ENCODE measurements around the gene C17orf78. TPM values are rescaled to one million over a fixed set of nuclear protein-coding genes. Genes with fewer than 3 reads are reported as not detected.

Gene C17orf78
- total and polyA plus RNA-seq, 2 of the 13 experiments (the other 11 are each of a cell fraction or from before 2014, with no cell fraction given): not detected

DNA sequence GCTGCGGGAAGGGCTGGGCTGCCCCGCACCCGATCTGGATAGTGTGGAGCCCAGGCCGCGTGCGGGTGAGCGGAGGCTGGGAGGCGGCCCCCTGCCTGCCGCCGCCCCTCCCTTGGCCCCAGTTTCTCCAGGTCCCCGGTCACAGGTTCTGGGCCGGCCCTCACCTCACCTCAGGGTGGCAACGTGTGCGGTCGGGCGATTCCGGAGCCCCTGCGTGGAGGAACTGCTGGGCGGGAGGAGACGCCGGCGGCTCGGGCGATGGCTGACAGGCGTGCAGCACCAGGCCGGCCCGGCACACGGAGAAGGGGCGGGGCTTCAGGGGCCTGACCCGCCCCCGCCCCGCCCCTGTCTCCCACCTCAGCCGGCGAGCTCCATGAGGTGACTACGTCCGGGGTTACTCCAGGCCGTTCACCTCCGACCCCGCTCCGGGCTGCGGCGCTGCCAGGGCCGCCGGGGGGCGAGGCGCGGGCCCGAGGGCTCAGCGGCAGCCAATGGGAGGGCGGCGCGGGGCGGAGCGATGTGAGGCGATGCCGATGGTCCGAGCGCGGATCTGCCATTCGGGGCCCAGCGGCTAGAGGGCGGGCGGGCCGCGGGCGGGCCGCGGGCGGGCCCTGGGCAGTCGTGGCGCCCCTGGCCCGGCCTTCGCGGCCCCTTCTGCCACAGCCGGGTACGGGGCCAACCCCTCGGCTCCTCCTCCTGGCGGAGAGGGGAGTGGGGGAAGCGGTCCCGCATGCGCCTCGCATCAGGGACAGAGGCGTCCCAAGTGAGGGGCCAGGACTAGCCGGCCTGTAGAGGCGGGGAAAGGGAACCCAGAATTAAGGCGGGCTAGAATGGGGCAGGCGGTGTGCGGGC, 16.7 kb upstream of the C17orf78 start (continued):
- TF ChIP-seq, protein P1, sequence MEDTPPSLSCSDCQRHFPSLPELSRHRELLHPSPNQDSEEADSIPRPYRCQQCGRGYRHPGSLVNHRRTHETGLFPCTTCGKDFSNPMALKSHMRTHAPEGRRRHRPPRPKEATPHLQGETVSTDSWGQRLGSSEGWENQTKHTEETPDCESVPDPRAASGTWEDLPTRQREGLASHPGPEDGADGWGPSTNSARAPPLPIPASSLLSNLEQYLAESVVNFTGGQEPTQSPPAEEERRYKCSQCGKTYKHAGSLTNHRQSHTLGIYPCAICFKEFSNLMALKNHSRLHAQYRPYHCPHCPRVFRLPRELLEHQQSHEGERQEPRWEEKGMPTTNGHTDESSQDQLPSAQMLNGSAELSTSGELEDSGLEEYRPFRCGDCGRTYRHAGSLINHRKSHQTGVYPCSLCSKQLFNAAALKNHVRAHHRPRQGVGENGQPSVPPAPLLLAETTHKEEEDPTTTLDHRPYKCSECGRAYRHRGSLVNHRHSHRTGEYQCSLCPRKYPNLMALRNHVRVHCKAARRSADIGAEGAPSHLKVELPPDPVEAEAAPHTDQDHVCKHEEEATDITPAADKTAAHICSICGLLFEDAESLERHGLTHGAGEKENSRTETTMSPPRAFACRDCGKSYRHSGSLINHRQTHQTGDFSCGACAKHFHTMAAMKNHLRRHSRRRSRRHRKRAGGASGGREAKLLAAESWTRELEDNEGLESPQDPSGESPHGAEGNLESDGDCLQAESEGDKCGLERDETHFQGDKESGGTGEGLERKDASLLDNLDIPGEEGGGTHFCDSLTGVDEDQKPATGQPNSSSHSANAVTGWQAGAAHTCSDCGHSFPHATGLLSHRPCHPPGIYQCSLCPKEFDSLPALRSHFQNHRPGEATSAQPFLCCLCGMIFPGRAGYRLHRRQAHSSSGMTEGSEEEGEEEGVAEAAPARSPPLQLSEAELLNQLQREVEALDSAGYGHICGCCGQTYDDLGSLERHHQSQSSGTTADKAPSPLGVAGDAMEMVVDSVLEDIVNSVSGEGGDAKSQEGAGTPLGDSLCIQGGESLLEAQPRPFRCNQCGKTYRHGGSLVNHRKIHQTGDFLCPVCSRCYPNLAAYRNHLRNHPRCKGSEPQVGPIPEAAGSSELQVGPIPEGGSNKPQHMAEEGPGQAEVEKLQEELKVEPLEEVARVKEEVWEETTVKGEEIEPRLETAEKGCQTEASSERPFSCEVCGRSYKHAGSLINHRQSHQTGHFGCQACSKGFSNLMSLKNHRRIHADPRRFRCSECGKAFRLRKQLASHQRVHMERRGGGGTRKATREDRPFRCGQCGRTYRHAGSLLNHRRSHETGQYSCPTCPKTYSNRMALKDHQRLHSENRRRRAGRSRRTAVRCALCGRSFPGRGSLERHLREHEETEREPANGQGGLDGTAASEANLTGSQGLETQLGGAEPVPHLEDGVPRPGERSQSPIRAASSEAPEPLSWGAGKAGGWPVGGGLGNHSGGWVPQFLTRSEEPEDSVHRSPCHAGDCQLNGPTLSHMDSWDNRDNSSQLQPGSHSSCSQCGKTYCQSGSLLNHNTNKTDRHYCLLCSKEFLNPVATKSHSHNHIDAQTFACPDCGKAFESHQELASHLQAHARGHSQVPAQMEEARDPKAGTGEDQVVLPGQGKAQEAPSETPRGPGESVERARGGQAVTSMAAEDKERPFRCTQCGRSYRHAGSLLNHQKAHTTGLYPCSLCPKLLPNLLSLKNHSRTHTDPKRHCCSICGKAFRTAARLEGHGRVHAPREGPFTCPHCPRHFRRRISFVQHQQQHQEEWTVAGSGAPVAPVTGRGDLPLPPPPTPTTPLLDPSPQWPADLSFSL (CRISPR knock-in tag; IDR thresholded peaks at IDR 0.05): no peak
- TF ChIP-seq, protein P2, sequence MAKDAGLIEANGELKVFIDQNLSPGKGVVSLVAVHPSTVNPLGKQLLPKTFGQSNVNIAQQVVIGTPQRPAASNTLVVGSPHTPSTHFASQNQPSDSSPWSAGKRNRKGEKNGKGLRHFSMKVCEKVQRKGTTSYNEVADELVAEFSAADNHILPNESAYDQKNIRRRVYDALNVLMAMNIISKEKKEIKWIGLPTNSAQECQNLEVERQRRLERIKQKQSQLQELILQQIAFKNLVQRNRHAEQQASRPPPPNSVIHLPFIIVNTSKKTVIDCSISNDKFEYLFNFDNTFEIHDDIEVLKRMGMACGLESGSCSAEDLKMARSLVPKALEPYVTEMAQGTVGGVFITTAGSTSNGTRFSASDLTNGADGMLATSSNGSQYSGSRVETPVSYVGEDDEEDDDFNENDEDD (CRISPR knock-in tag; IDR thresholded peaks at IDR 0.05; ENCODE audit: borderline replicate concordance): no peak; the same call in 1 of the 2 replicates
- TF ChIP-seq JUNB (CRISPR knock-in tag; IDR thresholded peaks at IDR 0.05; ENCODE audit: borderline replicate concordance): no peak
- TF ChIP-seq YY1 (IDR thresholded peaks at IDR 0.05; ENCODE audit: insufficient read depth, insufficient replicate concordance, low read depth, low read length): peak; percentile 61
- no peak for TF ChIP-seq KAT7 (CRISPR knock-in tag; IDR thresholded peaks at IDR 0.05; ENCODE audit: borderline replicate concordance)
- TF ChIP-seq CHD2 (IDR thresholded peaks at IDR 0.05; ENCODE audit: low read depth, low read length): no peak
- peak; percentile 64; the same call in 1 of the 2 replicates for TF ChIP-seq ZNF543 (CRISPR knock-in tag; IDR thresholded peaks at IDR 0.05)
- TF ChIP-seq, protein P3, sequence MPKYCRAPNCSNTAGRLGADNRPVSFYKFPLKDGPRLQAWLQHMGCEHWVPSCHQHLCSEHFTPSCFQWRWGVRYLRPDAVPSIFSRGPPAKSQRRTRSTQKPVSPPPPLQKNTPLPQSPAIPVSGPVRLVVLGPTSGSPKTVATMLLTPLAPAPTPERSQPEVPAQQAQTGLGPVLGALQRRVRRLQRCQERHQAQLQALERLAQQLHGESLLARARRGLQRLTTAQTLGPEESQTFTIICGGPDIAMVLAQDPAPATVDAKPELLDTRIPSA (CRISPR knock-in tag; IDR thresholded peaks at IDR 0.05; ENCODE audit: borderline replicate concordance): no peak
- TF ChIP-seq SMAD1 (CRISPR knock-in tag; IDR thresholded peaks at IDR 0.05; ENCODE audit: borderline replicate concordance, low read depth): 0 out of 2 replicates have a peak, but pooled peaks have one; percentile 79
- peak; percentile 55; the same call in 1 of the 2 replicates for TF ChIP-seq PHF21A (CRISPR knock-in tag; IDR thresholded peaks at IDR 0.05)
- TF ChIP-seq PAX8 (CRISPR knock-in tag; IDR thresholded peaks at IDR 0.05; ENCODE audit: borderline replicate concordance): no peak
- TF ChIP-seq ATF1 (CRISPR knock-in tag; IDR thresholded peaks at IDR 0.05): no peak
- no peak for TF ChIP-seq ZNF207 (IDR thresholded peaks at IDR 0.05; ENCODE audit: borderline replicate concordance)
- TF ChIP-seq, protein P4, sequence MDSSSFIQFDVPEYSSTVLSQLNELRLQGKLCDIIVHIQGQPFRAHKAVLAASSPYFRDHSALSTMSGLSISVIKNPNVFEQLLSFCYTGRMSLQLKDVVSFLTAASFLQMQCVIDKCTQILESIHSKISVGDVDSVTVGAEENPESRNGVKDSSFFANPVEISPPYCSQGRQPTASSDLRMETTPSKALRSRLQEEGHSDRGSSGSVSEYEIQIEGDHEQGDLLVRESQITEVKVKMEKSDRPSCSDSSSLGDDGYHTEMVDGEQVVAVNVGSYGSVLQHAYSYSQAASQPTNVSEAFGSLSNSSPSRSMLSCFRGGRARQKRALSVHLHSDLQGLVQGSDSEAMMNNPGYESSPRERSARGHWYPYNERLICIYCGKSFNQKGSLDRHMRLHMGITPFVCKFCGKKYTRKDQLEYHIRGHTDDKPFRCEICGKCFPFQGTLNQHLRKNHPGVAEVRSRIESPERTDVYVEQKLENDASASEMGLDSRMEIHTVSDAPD (CRISPR knock-in tag; IDR thresholded peaks at IDR 0.05): no peak
- TF ChIP-seq, protein P5, sequence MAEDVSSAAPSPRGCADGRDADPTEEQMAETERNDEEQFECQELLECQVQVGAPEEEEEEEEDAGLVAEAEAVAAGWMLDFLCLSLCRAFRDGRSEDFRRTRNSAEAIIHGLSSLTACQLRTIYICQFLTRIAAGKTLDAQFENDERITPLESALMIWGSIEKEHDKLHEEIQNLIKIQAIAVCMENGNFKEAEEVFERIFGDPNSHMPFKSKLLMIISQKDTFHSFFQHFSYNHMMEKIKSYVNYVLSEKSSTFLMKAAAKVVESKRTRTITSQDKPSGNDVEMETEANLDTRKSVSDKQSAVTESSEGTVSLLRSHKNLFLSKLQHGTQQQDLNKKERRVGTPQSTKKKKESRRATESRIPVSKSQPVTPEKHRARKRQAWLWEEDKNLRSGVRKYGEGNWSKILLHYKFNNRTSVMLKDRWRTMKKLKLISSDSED (CRISPR knock-in tag; IDR thresholded peaks at IDR 0.05): no peak
- no peak for TF ChIP-seq MIXL1 (CRISPR knock-in tag; IDR thresholded peaks at IDR 0.05)
- TF ChIP-seq ATRX (CRISPR knock-in tag; IDR thresholded peaks at IDR 0.05; ENCODE audit: borderline replicate concordance): no peak
- TF ChIP-seq ZNF317 (CRISPR knock-in tag; IDR thresholded peaks at IDR 0.05): 0 out of 2 replicates have a peak, but pooled peaks have one; percentile 34
